ENCODE data around the gene MORC2.

Gene MORC2

DNA sequence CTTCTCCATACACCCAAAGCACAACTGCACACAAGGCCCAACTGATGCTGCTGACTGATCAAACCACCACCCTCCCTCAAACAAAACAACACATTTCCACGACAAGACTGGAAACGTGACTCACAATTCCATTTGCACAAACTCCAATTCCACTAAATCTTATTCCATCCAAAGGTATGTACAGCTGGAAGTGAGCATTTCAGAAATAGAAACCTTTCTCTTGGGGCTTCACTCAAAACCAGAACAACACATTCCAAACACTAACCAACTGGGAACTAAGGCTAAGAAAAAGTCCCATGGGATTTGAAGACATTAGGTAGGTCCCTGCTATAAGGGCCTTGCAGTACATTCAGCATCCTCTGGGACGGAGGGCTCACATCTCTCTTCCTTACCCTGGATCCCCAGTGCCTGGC lies 19.6 kb downstream of the MORC2 start:
- ATAC-seq, result no peak

- ATAC-seq, result no peak
Measured at GRCh38 chr22:30947816-30948454, 20.6 kb downstream of the MORC2 start.

DNA sequence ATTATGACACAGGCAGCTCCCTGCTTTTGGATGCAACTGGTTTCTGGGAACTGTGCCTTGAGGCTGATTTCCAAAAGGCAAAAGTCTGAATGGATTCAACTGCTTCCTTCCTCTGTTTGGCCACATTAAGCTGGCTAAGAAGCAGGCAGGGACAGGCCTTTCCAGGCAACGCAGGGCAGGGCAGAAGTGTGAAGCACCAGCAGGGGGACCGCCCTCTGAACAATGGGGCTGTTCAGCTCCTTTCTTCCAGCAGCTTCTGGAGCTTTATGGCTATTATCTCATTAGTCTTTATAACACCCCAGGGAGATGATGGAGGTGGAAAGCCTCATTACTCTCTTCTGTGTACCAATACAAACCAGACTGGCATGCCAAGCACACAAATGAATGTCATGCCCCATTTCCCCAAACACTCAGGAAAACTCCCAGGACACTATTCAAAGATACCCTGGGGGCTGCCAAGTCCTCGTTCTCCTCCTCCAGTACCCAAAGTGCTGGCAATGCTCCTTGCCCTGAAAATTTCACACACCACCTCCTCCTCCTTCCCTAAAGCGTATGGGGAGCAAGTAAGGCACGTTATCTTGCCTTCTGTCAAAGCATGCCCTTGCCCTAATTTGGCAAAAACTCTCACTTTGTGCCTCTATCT lies 21.3 kb downstream of the MORC2 start:
- no peak for ATAC-seq

- ATAC-seq, result no peak
Measured at GRCh38 chr22:30946354-30946753, 22.2 kb downstream of the MORC2 start.

DNA sequence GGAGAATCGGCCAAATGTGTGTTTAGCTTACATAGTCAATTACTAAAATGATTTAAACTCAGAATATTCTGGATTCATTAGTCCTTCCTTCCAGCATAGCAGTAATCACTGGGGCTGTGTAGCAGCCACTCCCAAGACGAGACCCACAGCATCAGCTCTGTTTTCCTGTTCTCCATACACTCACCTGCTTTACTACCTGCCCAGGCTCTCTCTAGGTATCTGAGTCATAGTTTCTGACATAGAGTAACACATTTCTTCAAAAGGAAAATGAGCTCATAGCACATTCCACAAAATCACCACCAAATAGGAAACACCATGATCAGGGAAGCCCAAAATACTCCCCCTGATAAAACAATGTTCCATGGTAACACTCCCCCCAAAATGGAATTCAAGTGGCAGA lies 22.9 kb downstream of the MORC2 start:
- no peak for ATAC-seq

GRCh38 chr22:30944986-30945385 lies 23.6 kb downstream of the MORC2 start:
- no peak for ATAC-seq

DNA sequence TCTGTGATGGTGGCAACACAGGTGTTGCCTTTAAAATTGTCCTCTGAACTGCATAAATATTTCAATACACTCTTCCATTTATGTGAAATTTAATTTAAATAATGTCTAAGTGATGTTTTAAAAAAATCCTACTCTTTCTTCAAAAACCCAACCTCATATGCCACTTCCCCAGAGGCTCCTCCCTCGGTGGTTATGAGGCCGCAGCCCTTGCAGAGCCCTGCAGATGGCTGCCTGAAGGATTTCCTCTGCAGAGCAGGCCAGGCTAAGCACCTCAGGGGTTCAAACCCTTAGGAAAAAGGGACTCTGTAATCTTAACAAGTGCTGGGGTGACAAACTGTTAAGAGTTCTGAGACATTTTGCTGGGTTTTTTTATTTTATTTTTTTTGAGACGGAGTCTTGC lies 25.2 kb downstream of the MORC2 start:
- peak in 1 of 2 donors; percentile 52 for ATAC-seq

DNA sequence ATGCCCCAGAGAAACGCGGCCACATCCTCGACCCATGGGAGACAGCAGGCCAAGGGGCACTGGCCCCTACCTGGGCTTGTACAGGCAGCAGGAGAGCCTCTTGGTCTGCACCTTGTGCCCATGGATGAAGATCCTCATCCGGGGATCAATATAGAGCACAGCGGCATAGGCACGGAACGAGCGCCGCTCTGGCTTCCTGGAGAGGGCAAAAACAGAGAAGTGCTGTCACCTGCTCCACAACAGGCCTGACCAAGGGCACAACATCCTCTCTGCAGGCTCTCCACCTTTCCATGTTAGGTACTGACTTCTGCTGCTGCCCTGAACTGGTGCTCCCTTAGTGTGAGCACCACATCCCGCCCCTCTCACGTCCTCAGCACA lies 27.2 kb downstream of the MORC2 start:
- ATAC-seq, result peak; percentile 15 to 21

- peak; percentile 65 to 74 for ATAC-seq
Measured at GRCh38 chr22:30940685-30941362, 27.8 kb downstream of the MORC2 start.

GRCh38 chr22:30934053-30934452 lies 34.5 kb downstream of the MORC2 start:
- no peak for ATAC-seq

- ATAC-seq, result no peak
Measured at GRCh38 chr22:30933457-30933856, 35.1 kb downstream of the MORC2 start.

GRCh38 chr22:30932661-30933060 lies 35.9 kb downstream of the MORC2 start:
- ATAC-seq, result no peak

DNA sequence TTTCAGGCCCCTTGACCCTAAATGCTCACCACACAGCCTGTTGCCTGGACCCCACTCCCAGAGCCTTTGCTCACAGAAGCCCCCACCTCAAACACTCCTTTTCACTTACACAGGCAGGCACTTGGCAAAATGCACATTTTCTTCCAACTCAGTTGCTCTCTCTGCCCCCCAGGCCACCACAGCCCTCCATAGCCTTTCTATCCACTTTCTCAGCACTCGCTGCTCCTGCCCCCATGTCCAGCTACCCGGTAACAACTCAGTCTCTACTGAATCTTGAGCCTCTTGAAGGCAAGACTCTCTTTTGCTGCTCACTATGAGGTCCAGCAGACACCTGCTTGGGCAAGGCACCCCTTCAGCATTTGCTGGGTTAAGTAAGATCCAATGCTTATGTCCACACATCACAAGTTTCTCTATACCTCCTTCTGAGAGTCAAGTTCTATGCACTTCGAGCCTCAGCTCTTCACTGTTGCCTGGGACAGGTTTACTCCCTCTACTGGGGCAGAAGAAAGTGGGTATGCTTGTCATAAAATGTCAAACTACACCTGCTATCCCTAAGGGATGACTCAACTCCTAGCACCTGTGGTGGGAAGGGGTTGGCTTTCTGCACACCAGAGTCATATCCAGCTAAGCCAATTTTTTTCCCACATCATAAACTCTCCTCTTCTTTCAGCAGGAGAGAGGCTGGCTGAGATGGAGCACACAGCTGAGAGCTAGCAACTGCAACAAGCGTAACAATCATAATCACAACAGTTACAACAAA lies 36.9 kb downstream of the MORC2 start:
- no peak for ATAC-seq

- ATAC-seq, result no peak
Measured at GRCh38 chr22:30930228-30930627, 38.3 kb downstream of the MORC2 start.

- ATAC-seq, result no peak
Measured at GRCh38 chr22:30928401-30928800, 40.2 kb downstream of the MORC2 start.

GRCh38 chr22:30927806-30928205 lies 40.8 kb downstream of the MORC2 start:
- no peak for ATAC-seq

DNA sequence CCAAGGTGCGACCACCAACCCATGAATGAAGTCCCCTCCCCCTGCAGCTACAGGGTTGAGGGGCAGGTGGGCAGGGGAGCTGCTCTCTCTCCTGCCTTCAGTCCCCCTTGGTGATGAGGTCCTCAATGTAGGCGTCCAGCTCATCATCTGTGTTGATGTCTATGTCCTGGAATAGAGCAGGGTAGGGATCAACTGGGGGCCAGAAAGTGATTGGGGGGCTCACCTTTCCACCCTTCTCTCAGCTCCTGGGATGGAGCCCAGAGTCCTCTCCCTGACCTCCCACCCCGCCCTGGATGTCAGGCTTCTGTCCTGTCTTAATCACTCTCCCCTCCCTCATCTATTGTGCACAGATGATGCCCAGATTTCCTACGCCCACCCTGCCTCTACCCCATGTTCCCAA lies 41.9 kb downstream of the MORC2 start:
- ATAC-seq, result no peak

DNA sequence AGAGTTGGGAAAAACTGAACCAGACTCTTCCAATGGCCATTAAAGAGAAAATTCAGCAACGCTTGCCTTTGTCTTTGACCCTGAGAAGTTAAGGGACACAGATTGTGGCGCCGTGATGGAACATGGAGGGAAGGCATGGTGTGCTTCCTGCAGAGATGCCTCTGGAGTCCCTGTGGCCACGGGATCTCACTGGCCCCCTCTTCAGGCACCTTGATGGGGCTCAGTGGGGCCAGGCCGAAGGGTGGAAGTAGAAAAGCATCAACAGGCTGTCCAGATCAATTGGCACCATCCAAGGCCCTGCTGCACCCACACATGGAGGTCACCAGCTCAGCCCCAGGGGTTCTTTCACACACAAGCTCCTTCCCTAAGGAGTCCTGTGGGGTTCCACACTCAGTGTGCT lies 42.9 kb downstream of the MORC2 start:
- no peak for ATAC-seq

GRCh38 chr22:30923168-30923900 lies 45.2 kb downstream of the MORC2 start:
- no peak for ATAC-seq

GRCh38 chr22:30922151-30922611 lies 46.4 kb downstream of the MORC2 start:
- ATAC-seq, result peak; percentile 68 to 77

DNA sequence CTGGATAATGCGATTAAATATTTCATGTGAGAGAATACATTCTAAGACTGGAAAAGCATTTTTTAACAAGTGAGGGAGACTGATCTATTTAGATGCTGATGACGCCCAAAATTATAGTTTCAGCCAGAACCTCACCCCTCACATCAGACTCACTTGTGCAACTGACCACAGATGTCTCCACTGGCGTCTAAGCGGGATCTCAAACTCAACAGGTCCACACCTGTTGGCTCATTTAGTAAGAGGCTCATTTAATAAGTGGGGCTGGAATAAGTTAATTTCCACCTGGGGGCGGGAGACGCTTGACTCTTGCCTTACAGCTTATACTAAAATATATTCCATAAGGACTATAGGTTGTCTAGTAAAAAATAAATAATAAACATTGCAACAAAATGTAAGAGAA lies 47.5 kb downstream of the MORC2 start:
- no peak for ATAC-seq

DNA sequence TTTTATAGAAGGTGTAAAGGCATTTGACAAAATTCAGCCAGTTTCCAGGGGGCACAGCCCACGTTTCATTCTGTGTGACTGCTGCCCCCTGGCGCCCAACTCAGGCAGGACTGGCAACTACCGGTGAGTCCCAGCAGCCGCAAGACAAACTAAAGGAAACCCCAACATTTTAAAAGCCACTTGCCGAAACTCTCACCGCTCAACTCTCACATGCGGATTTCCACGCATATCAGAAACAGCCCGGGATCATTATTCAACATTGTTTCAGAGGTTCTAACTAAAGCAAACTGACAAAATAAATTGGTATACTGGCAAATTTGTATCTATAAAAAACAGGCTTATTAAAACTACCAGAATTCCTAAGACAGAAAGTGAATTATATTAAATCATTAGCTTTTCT lies 48.2 kb downstream of the MORC2 start:
- peak; percentile 61 to 73 for ATAC-seq

DNA sequence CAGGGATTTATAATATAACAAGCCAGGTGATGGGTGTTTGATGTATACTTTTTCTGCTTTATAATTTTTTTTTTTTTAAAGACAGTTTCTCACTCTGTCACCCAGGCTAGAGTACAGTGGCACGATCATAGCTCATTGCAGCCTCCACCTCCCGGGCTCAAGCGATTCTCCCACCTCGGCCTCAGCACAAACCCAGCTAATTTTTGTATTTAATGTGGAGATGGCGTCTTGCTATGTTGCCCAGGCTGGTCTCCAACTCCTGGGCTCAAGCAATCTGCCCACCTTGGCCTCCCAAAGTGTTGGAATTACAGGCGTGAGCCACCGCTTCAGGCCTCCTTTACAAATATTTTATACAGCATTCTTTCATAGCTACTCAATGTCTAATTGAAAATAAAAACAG lies 48.6 kb downstream of the MORC2 start:
- ATAC-seq, result no peak
